CD4-positive, alpha-beta memory T cell (primary cell): ENCODE results near the gene ATP6V0B. TPM values are rescaled to one million over a fixed set of nuclear protein-coding genes. Genes with fewer than 3 reads are reported as not detected.
A peak's percentile ranks its signal among the peaks of the same experiment; 100 is the strongest.

ENCODE experiments used
- CTCF ChIA-PET: fragments of 350-600 bp; sonication (Branson Sonifier 250); formaldehyde crosslinking; loops from one replicate; lab custom pipeline; 2021; ENCODE audit warnings: inconsistent platforms; ENCODE audit not compliant: partially characterized antibody; lab: Charles Lee
- POLR2A ChIA-PET: fragments of 350-600 bp; sonication (Branson Sonifier 250); formaldehyde crosslinking; loops from one replicate; lab custom pipeline; 2021; ENCODE audit not compliant: partially characterized antibody; lab: Charles Lee
- DNase-seq, 5 donors: peaks; one replicate each; pipeline versions ENCODE4 v3.0.0 to v3.0.0-alpha.2; 2020 to 2022; ENCODE audit warnings: mixed read lengths in 1 of 5
- H3K27ac ChIP-seq: one replicate; pipeline ENCODE4 v1.7.0; 2013; ENCODE audit warnings: low read depth, low read length
- H3K27me3 ChIP-seq: 2 replicates; pipeline ENCODE4 v1.7.0; 2013; ENCODE audit warnings: mild to moderate bottlenecking, low read length, moderate library complexity; ENCODE audit not compliant: insufficient read depth
- H3K36me3 ChIP-seq: 2 replicates; pipeline ENCODE4 v1.7.0; 2013; ENCODE audit warnings: mild to moderate bottlenecking, low read length, moderate library complexity; ENCODE audit not compliant: insufficient read depth
- H3K4me1 ChIP-seq: 2 replicates; pipeline ENCODE4 v1.7.0; 2013; ENCODE audit warnings: mild to moderate bottlenecking, low read length, moderate library complexity; ENCODE audit not compliant: insufficient read depth
- H3K4me3 ChIP-seq, 2 donors: one replicate each; pipeline ENCODE4 v1.7.0; 2013; ENCODE audit warnings: low read length in 2 of 2, mild to moderate bottlenecking in 1 of 2
- H3K9me3 ChIP-seq, 2 donors: one replicate each; pipeline ENCODE4 v1.7.0; 2013; ENCODE audit warnings: low read length in 2 of 2, control low read depth in 1 of 2; ENCODE audit not compliant: control insufficient read depth in 1 of 2
- H3K27ac Mint-ChIP-seq, 7 donors: one replicate each; pipeline ENCODE4 v1.8.0; 2020 to 2021; ENCODE audit warnings: mixed read lengths in 7 of 7, mild to moderate bottlenecking in 6 of 7, inconsistent platforms in 3 of 7, moderate library complexity in 3 of 7
- H3K27me3 Mint-ChIP-seq, 2 donors: one replicate each; pipeline ENCODE4 v1.8.0; 2020 to 2021; ENCODE audit warnings: mixed read lengths in 2 of 2
- H3K36me3 Mint-ChIP-seq, 2 donors: one replicate each; pipeline ENCODE4 v1.8.0; 2020 to 2021; ENCODE audit warnings: mixed read lengths in 2 of 2, inconsistent platforms in 1 of 2, mild to moderate bottlenecking in 1 of 2
- H3K4me1 Mint-ChIP-seq, 4 donors: one replicate each; pipeline ENCODE4 v1.8.0; 2020 to 2021; ENCODE audit warnings: mixed read lengths in 4 of 4, mild to moderate bottlenecking in 1 of 4
- H3K4me3 Mint-ChIP-seq, 8 donors: one replicate each; pipeline ENCODE4 v1.8.0; 2020 to 2021; ENCODE audit warnings: mixed read lengths in 8 of 8, mild to moderate bottlenecking in 7 of 8, moderate library complexity in 6 of 8, inconsistent platforms in 3 of 8
- H3K9me3 Mint-ChIP-seq, 8 donors: one replicate each; pipeline ENCODE4 v1.8.0; 2020 to 2021; ENCODE audit warnings: mixed read lengths in 8 of 8, mild to moderate bottlenecking in 5 of 8, inconsistent platforms in 3 of 8, moderate library complexity in 1 of 8
- intact Hi-C: fragments of 100-400 bp; cut with micrococcal nuclease; formaldehyde crosslinking; loops from one replicate; pipeline ENCODE4 v1.15.1; 2023
- polyA plus RNA-seq, 2 donors: library from polyadenylated mRNA; unstranded; fragments of 300-500 nt; fragmentation: Illumina TruSeq; gene quantifications; one replicate each; pipeline ENCODE4 v1.2.3, GENCODE V29; 2021
- total RNA-seq, 2 experiments: library from RNA; stranded (reverse); gene quantifications; one replicate each; pipeline ENCODE4 v1.2.3, GENCODE V29; 2021

Gene ATP6V0B
- total and polyA plus RNA-seq, 4 experiments from 2014 or later: 59.8 to 310 (median 130) TPM

- Mint-ChIP-seq H3K27ac (no peak overlapping the region), H3K4me1 (peaks cover 0 to 4% (median 0%) of the 10 kb centered on the region in 4 donors), H3K4me3 (no peak overlapping the region), H3K9me3 (no peaks in the 10 kb centered on the region), H3K27me3 (no peaks in the 10 kb centered on the region), H3K36me3 (no peaks in the 10 kb centered on the region)
- H3K27ac ChIP-seq: no peak overlapping the region
- intact Hi-C loops: no loop called here
- no peaks in the 10 kb centered on the region for H3K4me1 ChIP-seq
- CTCF ChIA-PET: interaction anchor here (10.2 kb wide), 1 partner anchor 35 kb away, joined by 225 read pairs; the partner anchor contains the start of gene SLC6A9
- POLR2A ChIA-PET: no interaction called here
- H3K27me3 ChIP-seq: no peaks in the 10 kb centered on the region
- no peaks in the 10 kb centered on the region for H3K36me3 ChIP-seq
- H3K9me3 ChIP-seq: no peaks in the 10 kb centered on the region
- DNase-seq: no peak
- no peak overlapping the region for H3K4me3 ChIP-seq
Measured at GRCh38 chr1:43998000-43998378, 23.2 kb downstream of the ATP6V0B start.

- no peak overlapping the region for H3K27ac Mint-ChIP-seq
- H3K9me3 Mint-ChIP-seq: no peaks in the 10 kb centered on the region
- H3K27me3 Mint-ChIP-seq: no peaks in the 10 kb centered on the region
- ChIA-PET CTCF (interaction anchor here (0.8 to 10.2 kb wide), 3 partner anchors 9 to 46 kb away, joined by 3 to 225 read pairs (median 4); partner anchors contain the start of gene SLC6A9), POLR2A (no interaction called here)
- Histone ChIP-seq H3K9me3 (no peaks in the 10 kb centered on the region), H3K4me3 (no peak overlapping the region), H3K36me3 (no peaks in the 10 kb centered on the region), H3K4me1 (no peaks in the 10 kb centered on the region), H3K27me3 (no peaks in the 10 kb centered on the region), H3K27ac (no peak overlapping the region)
- H3K4me3 Mint-ChIP-seq: no peak overlapping the region
- DNase-seq: no peak
- H3K36me3 Mint-ChIP-seq: no peaks in the 10 kb centered on the region
- intact Hi-C loops: no loop called here
- H3K4me1 Mint-ChIP-seq: peaks cover 0 to 3% (median 0%) of the 10 kb centered on the region in 4 donors
Measured at GRCh38 chr1:43999455-43999854, 24.7 kb downstream of the ATP6V0B start.

GRCh38 chr1:44000122-44000665, 25.4 kb downstream of the ATP6V0B start:
- H3K4me1 Mint-ChIP-seq: no peaks in the 10 kb centered on the region
- H3K27me3 Mint-ChIP-seq: no peaks in the 10 kb centered on the region
- Histone ChIP-seq H3K4me3 (no peak overlapping the region), H3K36me3 (no peaks in the 10 kb centered on the region), H3K27ac (no peak overlapping the region), H3K27me3 (no peaks in the 10 kb centered on the region), H3K4me1 (no peaks in the 10 kb centered on the region), H3K9me3 (no peaks in the 10 kb centered on the region)
- intact Hi-C loops: no loop called here
- ChIA-PET CTCF (interaction anchor here (0.8 to 10.2 kb wide), 3 partner anchors 9 to 46 kb away, joined by 3 to 225 read pairs (median 4); partner anchors contain the start of gene SLC6A9), POLR2A (no interaction called here)
- H3K4me3 Mint-ChIP-seq: no peak overlapping the region
- H3K9me3 Mint-ChIP-seq: no peaks in the 10 kb centered on the region
- H3K27ac Mint-ChIP-seq: no peak overlapping the region
- no peak for DNase-seq
- H3K36me3 Mint-ChIP-seq: no peaks in the 10 kb centered on the region

GRCh38 chr1:44002165-44002564, 27.4 kb downstream of the ATP6V0B start:
- Mint-ChIP-seq H3K9me3 (no peaks in the 10 kb centered on the region), H3K4me3 (no peak overlapping the region), H3K27ac (no peak overlapping the region), H3K4me1 (peaks cover 0 to 2% (median 0%) of the 10 kb centered on the region in 4 donors), H3K36me3 (no peaks in the 10 kb centered on the region), H3K27me3 (no peaks in the 10 kb centered on the region)
- Histone ChIP-seq H3K27ac (no peak overlapping the region), H3K36me3 (no peaks in the 10 kb centered on the region), H3K4me1 (no peaks in the 10 kb centered on the region), H3K4me3 (no peak overlapping the region), H3K9me3 (no peaks in the 10 kb centered on the region), H3K27me3 (no peaks in the 10 kb centered on the region)
- intact Hi-C loops: no loop called here
- ChIA-PET POLR2A (no interaction called here), CTCF (interaction anchor here (2.1 to 10.2 kb wide), 2 partner anchors 31 to 46 kb away, joined by 9 to 225 read pairs; partner anchors contain the start of gene SLC6A9)
- no peak for DNase-seq

- DNase-seq: no peak
- Mint-ChIP-seq H3K9me3 (peaks cover 0 to under 1% (median 0%) of the 10 kb centered on the region in 8 donors), H3K27ac (no peak overlapping the region), H3K36me3 (no peaks in the 10 kb centered on the region), H3K4me1 (peaks cover 0 to 2% (median 0%) of the 10 kb centered on the region in 4 donors), H3K4me3 (no peak overlapping the region), H3K27me3 (no peaks in the 10 kb centered on the region)
- intact Hi-C loops: no loop called here
- Histone ChIP-seq H3K9me3 (no peaks in the 10 kb centered on the region), H3K27me3 (no peaks in the 10 kb centered on the region), H3K4me3 (no peak overlapping the region), H3K4me1 (no peaks in the 10 kb centered on the region), H3K27ac (no peak overlapping the region), H3K36me3 (no peaks in the 10 kb centered on the region)
- ChIA-PET POLR2A (no interaction called here), CTCF (interaction anchor here (2.1 to 10.2 kb wide), 2 partner anchors 30 to 45 kb away, joined by 9 to 225 read pairs; partner anchors contain the start of gene SLC6A9)
Measured at GRCh38 chr1:44002606-44003157, 27.9 kb downstream of the ATP6V0B start.

GRCh38 chr1:44008259-44008658, 33.5 kb downstream of the ATP6V0B start:
- H3K27ac Mint-ChIP-seq: peak overlapping the region in 1 of 7 donors; percentile 68

GRCh38 chr1:44010935-44011471, 36.2 kb downstream of the ATP6V0B start:
- H3K9me3 Mint-ChIP-seq: peaks cover 0 to 2% (median 0%) of the 10 kb centered on the region in 8 donors
- Histone ChIP-seq H3K36me3 (no peaks in the 10 kb centered on the region), H3K4me3 (no peak overlapping the region), H3K27me3 (no peaks in the 10 kb centered on the region), H3K4me1 (no peaks in the 10 kb centered on the region), H3K9me3 (no peaks in the 10 kb centered on the region), H3K27ac (no peak overlapping the region)
- H3K27me3 Mint-ChIP-seq: no peaks in the 10 kb centered on the region
- no peaks in the 10 kb centered on the region for H3K36me3 Mint-ChIP-seq
- no peak for DNase-seq
- H3K4me3 Mint-ChIP-seq: no peak overlapping the region
- POLR2A ChIA-PET: no interaction called here
- intact Hi-C loops: no loop called here
- no peak overlapping the region for H3K27ac Mint-ChIP-seq
- peaks cover 0 to 4% (median 1%) of the 10 kb centered on the region in 4 donors for H3K4me1 Mint-ChIP-seq
- CTCF ChIA-PET: interaction anchor here (1.2 to 4.3 kb wide), 2 partner anchors 25 to 36 kb away, joined by 3 to 19 read pairs; no protein-coding TSS in a partner anchor

More at GRCh38 chr1:44008259-44008658, 33.5 kb downstream of the ATP6V0B start:
- H3K4me1 ChIP-seq: no peaks in the 10 kb centered on the region
- intact Hi-C loops: no loop called here
- H3K36me3 Mint-ChIP-seq: no peaks in the 10 kb centered on the region
- no peak overlapping the region for H3K4me3 Mint-ChIP-seq
- H3K9me3 ChIP-seq: no peaks in the 10 kb centered on the region
- POLR2A ChIA-PET: no interaction called here
- H3K4me3 ChIP-seq: no peak overlapping the region
- H3K27ac ChIP-seq: no peak overlapping the region
- no peaks in the 10 kb centered on the region for H3K36me3 ChIP-seq
- no peaks in the 10 kb centered on the region for H3K27me3 ChIP-seq
- CTCF ChIA-PET: interaction anchor here (0.8 to 10.2 kb wide), 5 partner anchors 8 to 41 kb away, joined by 3 to 225 read pairs (median 6); partner anchors contain the start of gene SLC6A9
- no peaks in the 10 kb centered on the region for H3K27me3 Mint-ChIP-seq
- peaks cover 0 to 4% (median 2%) of the 10 kb centered on the region in 4 donors for H3K4me1 Mint-ChIP-seq
- peaks cover 0 to 2% (median 0%) of the 10 kb centered on the region in 8 donors for H3K9me3 Mint-ChIP-seq
- no peak for DNase-seq
